H9 (cell line): ENCODE measurements around the gene PIK3C3. TPM values are rescaled to one million over a fixed set of nuclear protein-coding genes. Genes with fewer than 3 reads are reported as not detected.

ENCODE experiments used
- DNase-seq: peaks from one replicate; pipeline ENCODE4 v3.0.0-alpha.2; 2017
- H2AFZ ChIP-seq: one replicate; pipeline ENCODE4 v1.6.1; 2013; ENCODE audit warnings: mild to moderate bottlenecking, low read length, control low read depth, moderate library complexity
- H2AK5ac ChIP-seq: 2 replicates; pipeline ENCODE4 v1.6.1; 2013; ENCODE audit warnings: low read length, control low read depth, mixed read lengths; ENCODE audit not compliant: insufficient read length
- H2BK120ac ChIP-seq: one replicate; pipeline ENCODE4 v1.6.1; 2013; ENCODE audit warnings: low read depth, mild to moderate bottlenecking, low read length, control low read depth, inconsistent platforms; ENCODE audit not compliant: poor library complexity, severe bottlenecking
- H2BK12ac ChIP-seq: 2 replicates; pipeline ENCODE4 v1.6.1; 2013; ENCODE audit warnings: low read length, control low read depth, mixed read lengths, low read depth; ENCODE audit not compliant: insufficient read length
- H2BK15ac ChIP-seq: 2 replicates; pipeline ENCODE4 v1.6.1; 2013; ENCODE audit warnings: low read depth, low read length, control low read depth
- H2BK20ac ChIP-seq: one replicate; pipeline ENCODE4 v1.6.1; 2013; ENCODE audit warnings: low read depth, mild to moderate bottlenecking, low read length, control low read depth, inconsistent platforms; ENCODE audit not compliant: poor library complexity, severe bottlenecking
- H2BK5ac ChIP-seq: 2 replicates; pipeline ENCODE4 v1.6.1; 2013; ENCODE audit warnings: low read length, control low read depth, mixed read lengths; ENCODE audit not compliant: insufficient read length
- H3K14ac ChIP-seq: 2 replicates; pipeline ENCODE4 v1.6.1; 2013; ENCODE audit warnings: low read length, control low read depth; ENCODE audit not compliant: insufficient read depth
- H3K18ac ChIP-seq: 2 replicates; pipeline ENCODE4 v1.6.1; 2013; ENCODE audit warnings: low read depth, mild to moderate bottlenecking, mixed read lengths, low read length, control low read depth; ENCODE audit not compliant: insufficient read length
- H3K23ac ChIP-seq: 2 replicates; pipeline ENCODE4 v1.6.1; 2013; ENCODE audit warnings: low read length, control low read depth, mixed read lengths, low read depth; ENCODE audit not compliant: insufficient read length
- H3K23me2 ChIP-seq: 2 replicates; pipeline ENCODE4 v1.6.1; 2013; ENCODE audit warnings: low read depth, mild to moderate bottlenecking, mixed read lengths, low read length, control low read depth; ENCODE audit not compliant: insufficient read length, poor library complexity, severe bottlenecking
- H3K27ac ChIP-seq: 2 replicates; pipeline ENCODE4 v1.5.1; 2013; ENCODE audit warnings: low read length, control low read depth, mixed read lengths, low read depth; ENCODE audit not compliant: insufficient read length
- H3K27me3 ChIP-seq: 2 replicates; pipeline ENCODE4 v1.6.1; 2013; ENCODE audit warnings: low read length, control low read depth, inconsistent platforms; ENCODE audit not compliant: insufficient read depth
- H3K4ac ChIP-seq: 2 replicates; pipeline ENCODE4 v1.6.1; 2013; ENCODE audit warnings: low read depth, mild to moderate bottlenecking, control low read depth, inconsistent platforms, low read length, moderate library complexity
- H3K4me1 ChIP-seq: 2 replicates; pipeline ENCODE4 v1.6.1; 2013; ENCODE audit warnings: low read length, control low read depth, inconsistent platforms; ENCODE audit not compliant: insufficient read depth
- H3K4me2 ChIP-seq: 2 replicates; pipeline ENCODE4 v1.6.1; 2013; ENCODE audit warnings: low read length, control low read depth, mixed read lengths; ENCODE audit not compliant: insufficient read length, insufficient read depth
- H3K56ac ChIP-seq: 2 replicates; pipeline ENCODE4 v1.6.1; 2013; ENCODE audit warnings: low read depth, mild to moderate bottlenecking, mixed read lengths, low read length, control low read depth; ENCODE audit not compliant: insufficient read length
- H3K79me1 ChIP-seq: 2 replicates; pipeline ENCODE4 v1.6.1; 2013; ENCODE audit warnings: low read depth, mild to moderate bottlenecking, moderate library complexity, low read length, control low read depth, inconsistent platforms; ENCODE audit not compliant: insufficient read depth, poor library complexity, severe bottlenecking
- H3K79me2 ChIP-seq: 2 replicates; pipeline ENCODE4 v1.6.1; 2013; ENCODE audit warnings: low read length, control low read depth, inconsistent platforms; ENCODE audit not compliant: insufficient read depth
- H3K9ac ChIP-seq: 2 replicates; pipeline ENCODE4 v1.6.1; 2013; ENCODE audit warnings: low read length, control low read depth, mixed read lengths; ENCODE audit not compliant: insufficient read length; ENCODE audit errors: extremely low read depth
- H3K9me3 ChIP-seq: one replicate; pipeline ENCODE4 v1.6.1; 2013; ENCODE audit warnings: low read depth, low read length, inconsistent platforms; ENCODE audit not compliant: control insufficient read depth
- H3T11ph ChIP-seq: one replicate; pipeline ENCODE4 v1.6.1; 2013; ENCODE audit warnings: mild to moderate bottlenecking, low read length, control low read depth, inconsistent platforms
- H4K20me1 ChIP-seq: one replicate; pipeline ENCODE4 v1.6.1; 2013; ENCODE audit not compliant: control insufficient read depth, insufficient read length, insufficient read depth
- H4K5ac ChIP-seq: 2 replicates; pipeline ENCODE4 v1.6.1; 2013; ENCODE audit warnings: low read depth, mild to moderate bottlenecking, mixed read lengths, low read length, control low read depth; ENCODE audit not compliant: insufficient read length
- H4K8ac ChIP-seq: replicated peaks from 2 replicates; pipeline ENCODE4 v1.6.1; 2013; ENCODE audit warnings: low read length, control low read depth, mixed read lengths, low read depth; ENCODE audit not compliant: insufficient read length
- H4K91ac ChIP-seq: 2 replicates; pipeline ENCODE4 v1.6.1; 2013; ENCODE audit warnings: low read depth, mild to moderate bottlenecking, moderate library complexity, mixed read lengths, low read length, control low read depth; ENCODE audit not compliant: insufficient read length
- H3K27ac Mint-ChIP-seq, 3 experiments: 2 replicates in 2 of 3; 3 replicates in 1 of 3; pipeline ENCODE4 v1.8.0; 2020 to 2021; ENCODE audit warnings: mixed read lengths in 3 of 3, mild to moderate bottlenecking in 1 of 3, moderate library complexity in 1 of 3
- H3K27me3 Mint-ChIP-seq: 2 replicates; pipeline ENCODE4 v1.8.0; 2021; ENCODE audit warnings: low read depth, mild to moderate bottlenecking, moderate library complexity, mixed read lengths
- H3K36me3 Mint-ChIP-seq, 3 experiments: 2 replicates in 2 of 3; 3 replicates in 1 of 3; pipeline ENCODE4 v1.8.0; 2020 to 2021; ENCODE audit warnings: low read depth in 3 of 3, mixed read lengths in 3 of 3; ENCODE audit not compliant: insufficient read depth in 1 of 3
- H3K4me1 Mint-ChIP-seq, 2 experiments: 2 replicates each; pipeline ENCODE4 v1.8.0; 2020; ENCODE audit warnings: mixed read lengths in 2 of 2
- H3K4me3 Mint-ChIP-seq, 2 experiments: 2 replicates in 1 of 2; 3 replicates in 1 of 2; pipeline ENCODE4 v1.8.0; 2020 to 2021; ENCODE audit warnings: mild to moderate bottlenecking in 2 of 2, mixed read lengths in 2 of 2, moderate library complexity in 1 of 2
- H3K9me3 Mint-ChIP-seq, 2 experiments: 2 replicates in 1 of 2; 3 replicates in 1 of 2; pipeline ENCODE4 v1.8.0; 2020; ENCODE audit warnings: mild to moderate bottlenecking in 2 of 2, mixed read lengths in 2 of 2, moderate library complexity in 1 of 2
- CTCF ChIP-seq: fragments of 200-600 bp; sonication (generic); conservative IDR thresholded peaks from 3 replicates; pipeline ENCODE4 v1.8.0; 2021; ENCODE audit warnings: antibody characterized with exemption, mild to moderate bottlenecking
- WGBS: extraction: QIAGEN DNeasy Blood & Tissue Kit; methylation state at CpG from one replicate; pipeline ENCODE4 v1.1.7; 2013; ENCODE audit warnings: missing lambda C conversion rate, low lambda C conversion rate, mixed read lengths; ENCODE audit not compliant: insufficient read length; ENCODE audit errors: extremely low coverage; 5-methylcytosine and 5-hydroxymethylcytosine counted together
- total RNA-seq: library from RNA; stranded (reverse); gene quantifications from 2 replicates; pipeline ENCODE4 v1.2.1, GENCODE V29; 2021

The PIK3C3 gene
- total RNA-seq, 1 experiment from 2014 or later: 48.8 TPM

- no peak overlapping the region for H3T11ph ChIP-seq
- no CpG with 5 or more reads among the region's 2 CpGs for whole genome bisulfite sequencing
- H2BK5ac ChIP-seq: no peak overlapping the region
- no peak overlapping the region for H2BK15ac ChIP-seq
- Mint-ChIP-seq H3K9me3 (no peaks in the 10 kb centered on the region), H3K4me1 (no peaks in the 10 kb centered on the region), H3K4me3 (no peak overlapping the region), H3K27me3 (no peaks in the 10 kb centered on the region), H3K27ac (no peak overlapping the region), H3K36me3 (peaks cover 0 to 2% (median 1%) of the 10 kb centered on the region in 3 experiments; a peak in 2 of 7 replicates)
- no peak overlapping the region for H3K4me2 ChIP-seq
- no peaks in the 10 kb centered on the region for H3K4me1 ChIP-seq
- H3K79me1 ChIP-seq: no peaks in the 10 kb centered on the region
- H3K27ac ChIP-seq: no peak overlapping the region
- no peak overlapping the region for H2AFZ ChIP-seq
- no peak overlapping the region for H3K56ac ChIP-seq
- H2BK12ac ChIP-seq: no peak overlapping the region
- H3K27me3 ChIP-seq: no peaks in the 10 kb centered on the region
- no peak overlapping the region for H3K9ac ChIP-seq
- no peak overlapping the region for H2BK20ac ChIP-seq
- H3K23ac ChIP-seq: no peak overlapping the region
- H4K5ac ChIP-seq: no peak overlapping the region
- no peak overlapping the region for H2BK120ac ChIP-seq
- H2AK5ac ChIP-seq: no peak overlapping the region
- no peak for DNase-seq
- no peak overlapping the region for H3K18ac ChIP-seq
- H3K79me2 ChIP-seq: no peaks in the 10 kb centered on the region; the same call in 1 of the 2 replicates
- H4K8ac ChIP-seq: no peak overlapping the region
- no peaks in the 10 kb centered on the region for H3K9me3 ChIP-seq
- no peak for TF ChIP-seq CTCF
- H4K91ac ChIP-seq: no peak overlapping the region
- H3K4ac ChIP-seq: no peak overlapping the region
- no peaks in the 10 kb centered on the region for H3K23me2 ChIP-seq
- no peak overlapping the region for H3K14ac ChIP-seq
- H4K20me1 ChIP-seq: no peaks in the 10 kb centered on the region
These were observed 28.1 kb downstream of the PIK3C3 start for GRCh38 chr18:41982942-41983660.
